NCI-H1105 (cell line): ENCODE results near the gene HECW1.
"Not testable (repeated sequence)": the region's sequence is repeated elsewhere in the genome, so short reads cannot be mapped to it uniquely, and the experiment has no call there.

Experiments
- DNase-seq: peaks from one replicate; lab custom pipeline; 2025; lab: John Stamatoyannopoulos, UW

Gene HECW1

DNA sequence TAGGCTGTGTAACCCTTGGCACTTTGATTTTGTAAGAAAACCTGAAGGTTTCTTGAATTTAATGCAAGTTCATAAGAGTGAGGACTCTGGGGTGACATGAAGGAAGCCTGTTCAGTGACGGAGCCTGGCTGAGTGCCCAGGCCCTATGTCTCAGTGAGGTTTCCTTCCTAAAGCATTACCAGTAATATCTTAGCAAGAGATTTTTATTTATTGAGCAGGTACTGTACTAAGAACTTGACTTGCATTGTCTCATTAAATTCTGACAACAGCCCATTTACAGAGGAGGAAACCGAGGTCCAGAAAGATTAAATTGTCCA is 197.2 kb downstream of the HECW1 start:
- no peak for DNase-seq

DNA sequence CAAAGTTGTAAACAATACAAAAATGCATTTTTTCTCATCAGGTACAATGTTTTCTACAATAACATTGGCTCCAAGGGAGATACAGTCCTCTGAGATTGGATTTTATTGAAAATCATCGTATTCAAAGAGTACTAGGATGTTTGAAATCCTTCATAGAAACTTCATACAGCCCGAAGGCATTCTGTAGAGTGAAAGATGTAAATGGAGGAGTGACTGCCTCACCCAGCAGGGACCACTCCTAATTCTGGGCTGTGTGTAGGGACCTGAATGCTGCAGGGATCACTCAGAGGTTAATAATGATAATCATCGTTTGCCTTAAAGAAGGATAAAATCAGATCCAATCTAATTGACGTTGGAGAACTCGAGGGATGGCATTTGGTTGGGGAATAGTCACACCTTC is 198.6 kb downstream of the HECW1 start:
- no peak for DNase-seq

DNA sequence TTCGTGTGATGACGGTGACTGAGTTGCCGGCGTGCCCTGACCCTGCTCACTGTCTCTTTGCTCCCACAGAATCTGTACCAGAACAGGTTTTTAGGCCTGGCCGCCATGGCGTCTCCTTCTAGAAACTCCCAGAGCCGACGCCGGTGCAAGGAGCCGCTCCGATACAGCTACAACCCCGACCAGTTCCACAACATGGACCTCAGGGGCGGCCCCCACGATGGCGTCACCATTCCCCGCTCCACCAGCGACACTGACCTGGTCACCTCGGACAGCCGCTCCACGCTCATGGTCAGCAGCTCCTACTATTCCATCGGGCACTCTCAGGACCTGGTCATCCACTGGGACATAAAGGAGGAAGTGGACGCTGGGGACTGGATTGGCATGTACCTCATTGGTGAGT is 199.2 kb downstream of the HECW1 start:
- DNase-seq: no peak

DNA sequence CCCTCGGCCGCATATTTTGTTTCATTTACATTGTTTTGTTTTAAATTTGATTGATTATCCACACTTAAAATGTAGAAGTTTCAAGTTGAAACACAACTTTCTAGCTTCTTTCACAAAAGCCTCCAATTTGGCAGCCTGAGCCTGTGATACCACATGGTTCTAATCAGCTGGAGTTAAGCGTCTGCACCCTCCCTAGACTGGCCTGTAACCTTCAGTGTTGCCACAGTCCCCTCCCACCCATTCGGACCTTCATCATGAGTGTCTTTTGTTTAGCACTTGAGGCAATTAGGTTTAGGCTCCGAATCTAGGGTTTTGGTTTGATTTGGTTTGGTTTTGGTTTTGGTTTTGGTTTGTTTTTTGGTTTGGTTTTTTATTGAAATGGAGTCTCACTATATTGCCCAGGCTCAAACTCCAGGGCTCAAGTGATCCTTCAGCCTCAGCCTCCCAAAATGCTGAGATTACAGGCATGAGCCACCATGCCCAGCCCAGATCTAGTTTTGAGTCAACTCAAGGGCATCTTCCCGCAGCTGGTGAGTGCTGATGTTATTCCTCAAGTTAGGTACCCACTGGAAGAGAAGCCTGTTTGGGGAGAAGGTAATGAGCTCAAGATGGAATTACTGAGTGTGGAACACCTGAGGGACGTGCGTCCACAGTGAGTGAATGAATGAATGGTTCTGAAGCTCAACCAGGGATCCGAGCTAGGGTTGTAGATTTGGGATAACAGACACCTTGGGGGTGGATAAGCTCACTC is 201.4 kb downstream of the HECW1 start:
- DNase-seq: no peak

DNA sequence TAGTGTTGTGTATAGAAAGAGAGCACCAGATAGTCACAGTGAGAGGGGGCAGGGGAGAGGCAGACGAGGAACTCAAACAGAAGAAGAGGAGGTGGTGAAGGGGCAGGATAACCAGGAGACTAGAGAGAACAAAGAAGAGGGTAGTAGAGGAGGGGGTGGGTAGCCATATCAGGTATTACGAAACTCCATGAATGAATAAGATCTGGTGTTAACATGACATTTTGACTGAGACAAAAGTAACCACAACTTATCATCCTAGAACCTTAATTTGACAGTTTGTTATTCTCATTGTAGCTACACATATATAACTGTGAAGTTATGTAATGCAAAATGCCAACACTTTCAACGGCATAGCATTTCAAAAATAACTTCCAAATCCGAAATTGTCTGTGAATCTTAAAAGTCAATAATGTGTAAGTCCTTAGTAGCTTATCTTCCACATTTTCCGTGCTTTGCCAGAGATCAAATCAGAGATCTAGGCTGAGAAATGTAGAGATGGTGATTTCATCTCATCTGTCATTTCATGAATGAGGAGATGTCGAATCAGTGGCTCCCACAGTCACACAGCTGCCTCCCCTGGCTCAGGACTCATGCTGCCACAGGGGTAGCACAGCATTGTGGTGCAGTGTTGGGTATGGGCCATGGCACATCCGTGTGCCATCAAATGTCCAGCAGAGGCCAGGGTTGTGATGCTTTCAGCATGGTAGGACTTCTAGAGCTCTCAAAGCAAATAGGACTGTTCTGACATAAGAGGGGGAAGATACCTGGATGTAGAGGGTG is 202.1 kb downstream of the HECW1 start:
- no peak for DNase-seq

DNA sequence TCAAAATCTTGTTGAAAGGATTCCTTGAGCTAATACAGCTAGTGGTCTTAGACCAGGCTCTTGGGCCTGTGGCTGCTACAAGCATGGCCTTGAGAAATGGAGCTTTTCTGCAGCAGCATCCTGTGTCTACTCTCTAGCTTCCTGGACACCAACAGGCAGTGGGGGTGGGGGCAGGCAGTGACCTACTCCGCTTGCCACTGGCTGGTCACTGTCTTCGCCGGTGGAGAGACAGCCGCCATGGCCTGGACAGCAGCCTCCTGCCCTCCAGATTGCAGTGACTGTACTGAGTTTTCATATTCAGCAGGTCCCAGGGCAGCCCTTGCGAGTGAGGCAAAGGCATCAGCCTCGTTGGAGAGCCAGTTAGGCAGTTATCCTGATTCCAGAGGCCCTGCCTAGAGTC is 204.6 kb downstream of the HECW1 start:
- DNase-seq: no peak

DNA sequence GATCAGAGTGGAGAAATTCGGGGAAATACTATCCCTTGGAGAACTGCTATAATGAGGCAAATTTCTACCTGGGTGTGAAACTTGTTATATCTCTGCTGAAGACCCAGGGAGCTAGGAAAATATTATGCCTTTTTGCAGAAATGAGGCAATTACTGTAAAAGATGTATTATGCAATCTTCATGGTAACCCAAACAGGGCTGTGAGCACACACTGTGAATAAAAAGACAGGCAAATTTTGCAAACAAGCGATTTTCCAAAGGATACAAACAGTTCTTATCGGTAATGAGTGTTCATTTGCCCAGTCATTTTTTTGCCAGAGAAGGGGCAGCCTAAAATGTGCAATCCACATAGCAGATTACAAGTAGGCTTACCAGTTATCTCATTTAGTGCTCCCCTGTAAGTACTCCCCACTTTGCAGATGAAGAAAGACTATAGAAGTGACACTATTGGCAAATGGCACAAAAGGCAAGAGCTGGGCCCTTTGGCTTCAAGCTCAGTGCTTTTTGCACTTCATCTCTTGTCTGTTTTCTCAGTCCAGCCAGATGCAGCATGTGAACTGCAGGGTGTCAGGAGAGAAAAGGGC is 205.8 kb downstream of the HECW1 start:
- DNase-seq: no peak

DNA sequence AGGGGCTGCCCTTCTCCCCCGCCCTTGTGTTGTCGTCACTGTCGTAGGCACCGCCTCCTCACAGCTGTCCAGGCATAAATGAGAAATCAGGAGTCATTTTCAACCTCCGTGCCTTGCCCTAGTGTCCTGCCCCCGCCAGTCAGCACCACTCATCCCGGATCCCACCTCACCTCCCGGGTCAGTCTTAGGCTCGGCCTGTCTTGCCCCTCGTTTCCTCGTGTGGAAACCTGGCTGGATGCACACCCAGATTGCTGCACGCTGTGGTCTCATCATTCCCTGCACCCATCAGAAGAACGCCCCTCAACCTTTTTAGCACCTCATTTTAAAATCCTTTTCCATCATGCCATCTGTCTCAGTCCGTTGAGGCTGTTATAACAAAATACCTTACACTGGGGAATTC is 213.1 kb downstream of the HECW1 start:
- no peak for DNase-seq

DNA sequence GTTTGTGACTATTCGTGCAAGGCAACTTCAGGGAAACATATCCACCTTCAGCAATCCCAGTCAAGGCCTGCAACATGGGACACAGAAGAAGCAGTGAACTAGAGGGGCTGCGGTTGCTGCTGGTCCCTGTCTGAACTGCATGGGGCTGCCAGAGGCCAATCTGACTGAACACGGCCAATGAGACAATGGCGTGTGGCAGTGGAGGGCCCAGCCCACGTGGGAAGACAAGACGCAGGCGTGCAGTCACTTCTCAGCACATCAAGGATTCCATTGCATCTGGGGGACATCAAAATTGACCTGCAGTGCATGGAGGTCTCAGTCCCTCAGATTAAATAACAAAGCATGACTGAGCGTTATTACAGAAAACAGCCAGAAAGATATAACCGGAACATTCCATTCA is 215.9 kb downstream of the HECW1 start:
- DNase-seq: no peak

DNA sequence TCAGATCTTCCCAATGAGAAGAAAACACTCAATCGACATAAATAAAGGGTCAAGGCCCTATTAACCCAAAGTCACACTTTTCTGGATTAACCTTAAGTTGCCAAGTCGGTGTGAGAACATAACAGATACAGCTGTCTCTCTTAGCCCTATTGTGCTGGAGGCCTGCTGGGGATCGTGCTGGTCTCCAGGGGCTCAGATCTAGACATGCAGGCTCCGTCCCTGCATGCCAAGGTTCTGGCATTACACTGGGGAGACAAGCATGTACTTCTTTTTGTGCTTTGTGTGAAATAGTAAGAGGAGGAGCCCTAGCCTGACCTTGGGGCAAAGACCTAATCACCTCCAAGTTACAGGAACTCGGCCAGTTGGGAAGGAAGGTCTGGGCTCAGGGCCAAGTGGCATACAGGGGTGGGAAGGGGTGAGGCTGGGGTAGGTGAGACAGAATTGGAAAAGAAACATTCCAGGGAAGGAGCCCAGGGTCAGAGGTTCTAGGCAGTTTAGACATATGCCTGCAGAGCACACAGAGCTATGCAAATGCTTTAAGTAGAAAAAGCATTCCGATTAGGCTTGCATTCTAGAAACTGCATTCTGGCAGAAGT is 216.4 kb downstream of the HECW1 start:
- no peak for DNase-seq

DNA sequence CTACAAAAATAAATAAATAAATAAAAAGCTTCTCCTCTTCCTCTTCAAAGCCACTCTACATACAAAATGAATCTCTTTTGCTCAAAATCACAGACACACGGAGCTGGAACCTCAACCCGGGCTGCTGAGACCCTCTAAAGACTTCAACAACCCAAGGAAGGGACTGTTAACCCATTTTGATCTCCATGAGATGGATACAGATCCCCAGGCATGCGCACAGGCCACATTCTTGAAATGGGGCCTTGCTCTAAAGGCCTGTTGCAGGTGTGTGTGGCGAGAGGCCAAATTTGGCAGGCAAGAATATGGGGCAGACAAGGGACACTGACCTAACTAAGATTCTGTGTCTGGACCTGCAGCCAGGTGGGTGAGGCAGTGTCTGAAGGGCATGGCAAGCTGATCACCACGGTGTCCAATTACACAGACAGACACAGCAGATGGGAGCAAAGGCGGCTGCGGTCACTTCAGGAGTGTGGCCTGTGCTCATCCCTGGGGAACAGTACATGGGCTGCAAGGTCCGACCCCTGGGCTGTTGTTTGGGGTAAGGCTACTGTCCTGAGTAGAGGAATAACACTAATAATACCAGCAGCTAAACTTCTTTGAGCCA is 219.8 kb downstream of the HECW1 start:
- DNase-seq: no peak

DNA sequence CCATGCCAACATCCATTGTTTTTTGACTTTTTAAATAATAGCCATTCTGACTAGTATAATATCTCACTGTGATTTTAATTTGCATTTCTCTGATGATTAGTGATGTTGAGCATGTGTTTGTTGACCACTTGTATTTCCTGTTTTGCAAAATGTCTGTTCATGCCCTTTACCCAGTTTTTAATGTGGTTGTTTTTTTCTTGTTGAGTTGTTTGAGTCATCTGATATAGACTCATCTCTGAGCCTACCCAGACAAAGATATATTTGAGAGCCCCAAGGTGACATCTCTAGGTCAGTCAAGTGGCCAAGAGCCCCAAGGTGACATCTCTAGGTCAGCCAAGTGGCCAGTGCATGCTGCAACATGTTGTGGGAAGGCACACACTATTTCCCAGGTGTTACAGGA is 224.7 kb downstream of the HECW1 start:
- no peak for DNase-seq

DNA sequence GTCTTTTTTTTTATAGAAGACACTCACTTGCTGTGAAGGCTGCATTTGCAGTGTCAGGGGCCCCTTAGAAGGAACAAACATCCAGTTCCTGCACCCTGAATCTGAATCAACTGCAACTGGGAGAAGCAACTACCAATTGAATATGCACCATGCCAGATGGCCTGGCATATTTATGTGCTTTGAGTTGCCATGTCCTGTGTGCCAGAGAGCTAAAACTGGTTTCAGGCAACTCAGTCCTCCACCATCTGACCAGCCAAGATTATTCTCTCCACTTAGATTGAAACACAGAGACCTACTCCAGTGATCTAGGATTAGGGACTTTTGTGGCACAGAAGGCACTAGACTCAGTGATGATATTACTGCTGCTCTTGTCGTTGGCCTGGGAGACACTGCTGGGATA is 225.4 kb downstream of the HECW1 start:
- DNase-seq: no peak

DNA sequence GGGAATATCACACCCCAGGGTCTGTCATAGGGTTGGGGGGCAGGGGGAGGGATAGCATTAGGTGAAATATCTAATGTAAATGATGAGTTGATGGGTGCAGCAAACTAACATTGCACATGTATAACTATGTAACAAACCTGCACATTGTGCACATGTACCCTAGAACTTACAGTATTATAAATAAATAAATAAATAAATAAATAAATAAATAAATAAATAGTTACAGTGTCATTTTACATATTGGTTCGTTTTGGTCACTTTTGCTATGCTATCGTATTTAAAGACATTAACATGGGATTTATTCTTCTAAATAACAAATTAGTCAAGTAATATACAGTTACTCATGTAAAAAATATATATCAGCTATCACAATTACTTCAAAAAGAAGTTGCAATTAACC is 228.7 kb downstream of the HECW1 start:
- DNase-seq: no peak

DNA sequence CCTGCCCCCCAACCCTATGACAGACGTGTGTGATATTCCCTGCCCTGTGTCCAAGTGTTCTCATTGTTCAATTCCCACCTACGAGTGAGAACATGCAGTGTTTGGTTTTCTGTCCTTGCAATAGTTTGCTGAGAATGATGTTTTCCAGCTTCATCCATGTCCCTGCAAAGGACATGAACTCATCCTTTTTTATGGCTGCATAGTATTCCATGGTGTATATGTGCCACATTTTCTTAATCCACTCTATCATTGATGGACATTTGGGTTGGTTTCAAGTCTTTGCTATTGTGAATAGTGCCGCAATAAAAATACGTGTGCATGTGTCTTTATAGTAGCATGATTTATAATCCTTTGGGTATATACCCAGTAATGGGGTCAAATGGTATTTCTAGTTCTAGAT is 231.0 kb downstream of the HECW1 start:
- not testable (repeated sequence) for DNase-seq

DNA sequence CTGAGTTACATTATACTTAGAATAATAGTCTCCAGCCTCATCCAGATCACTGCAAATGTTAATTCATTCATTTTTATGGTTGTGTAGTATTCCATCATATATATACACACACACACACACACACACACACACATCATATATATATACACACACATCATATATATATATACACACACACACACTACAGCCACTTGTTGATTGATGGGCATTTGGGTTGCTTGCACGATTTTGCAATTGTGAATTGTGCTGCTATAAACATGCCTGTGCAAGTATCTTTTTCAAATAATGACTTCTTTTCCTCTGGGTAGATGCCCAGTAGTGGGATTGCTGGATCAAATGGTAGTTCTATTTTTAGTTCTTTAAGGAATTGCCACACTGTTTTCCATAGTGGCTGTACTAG is 233.2 kb downstream of the HECW1 start:
- DNase-seq: not testable (repeated sequence)

DNA sequence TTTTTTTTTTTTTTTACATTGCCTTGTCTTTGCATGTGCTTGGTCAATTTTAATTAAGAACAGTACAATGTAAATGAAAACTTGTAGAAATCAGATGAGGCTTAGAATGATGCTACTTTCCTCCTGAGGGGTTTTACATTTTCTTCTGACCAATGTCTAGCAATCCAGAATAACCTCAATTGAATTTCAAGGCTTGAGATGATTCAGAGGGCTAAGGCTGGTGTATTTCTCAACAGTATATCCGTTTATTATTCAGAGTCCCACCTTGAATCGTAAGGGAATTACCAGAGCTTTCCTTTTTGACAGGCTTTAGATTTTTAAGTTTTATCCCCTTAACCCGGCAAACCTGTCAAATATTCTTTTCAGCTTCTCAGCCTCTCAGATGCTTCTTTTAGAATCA is 239.2 kb downstream of the HECW1 start:
- no peak for DNase-seq

DNA sequence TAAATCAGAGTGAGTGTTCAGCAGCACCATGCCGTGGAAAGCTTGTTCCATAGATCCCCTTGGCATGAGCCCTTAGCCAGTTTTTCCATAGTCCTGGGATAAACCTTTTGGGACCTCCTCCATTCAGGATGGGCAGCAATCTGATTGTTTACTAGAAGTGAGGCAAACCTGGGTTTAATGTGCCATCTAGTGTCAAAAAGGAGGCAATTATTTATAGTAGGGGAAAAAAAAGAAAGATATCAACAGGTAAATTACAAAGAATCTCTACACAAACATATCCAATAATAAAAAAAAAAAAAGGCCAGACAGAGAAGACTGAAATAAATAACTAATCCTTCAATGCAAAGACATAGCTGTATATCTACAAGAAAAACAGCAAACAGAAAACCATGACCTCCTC is 241.5 kb downstream of the HECW1 start:
- no peak for DNase-seq

DNA sequence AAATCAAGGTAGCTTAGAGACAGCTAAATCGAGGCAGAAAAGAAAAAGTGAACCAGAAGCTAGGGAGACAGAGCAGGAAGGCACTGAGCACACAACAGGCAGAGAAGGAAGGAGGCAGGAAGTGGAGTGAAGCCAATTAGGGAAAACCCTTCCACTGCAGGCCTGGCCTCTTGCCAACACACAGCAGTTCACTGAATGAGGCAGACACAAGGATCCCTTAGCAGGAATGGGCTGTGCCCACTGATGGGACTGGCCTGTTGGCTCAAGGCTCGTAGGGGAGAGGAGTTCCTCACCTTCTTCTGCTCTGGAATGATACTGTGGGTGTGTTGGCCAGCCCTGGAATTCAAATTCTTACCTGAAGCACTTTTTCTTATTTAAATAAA is 250.2 kb downstream of the HECW1 start:
- peak; percentile 61 for DNase-seq

DNA sequence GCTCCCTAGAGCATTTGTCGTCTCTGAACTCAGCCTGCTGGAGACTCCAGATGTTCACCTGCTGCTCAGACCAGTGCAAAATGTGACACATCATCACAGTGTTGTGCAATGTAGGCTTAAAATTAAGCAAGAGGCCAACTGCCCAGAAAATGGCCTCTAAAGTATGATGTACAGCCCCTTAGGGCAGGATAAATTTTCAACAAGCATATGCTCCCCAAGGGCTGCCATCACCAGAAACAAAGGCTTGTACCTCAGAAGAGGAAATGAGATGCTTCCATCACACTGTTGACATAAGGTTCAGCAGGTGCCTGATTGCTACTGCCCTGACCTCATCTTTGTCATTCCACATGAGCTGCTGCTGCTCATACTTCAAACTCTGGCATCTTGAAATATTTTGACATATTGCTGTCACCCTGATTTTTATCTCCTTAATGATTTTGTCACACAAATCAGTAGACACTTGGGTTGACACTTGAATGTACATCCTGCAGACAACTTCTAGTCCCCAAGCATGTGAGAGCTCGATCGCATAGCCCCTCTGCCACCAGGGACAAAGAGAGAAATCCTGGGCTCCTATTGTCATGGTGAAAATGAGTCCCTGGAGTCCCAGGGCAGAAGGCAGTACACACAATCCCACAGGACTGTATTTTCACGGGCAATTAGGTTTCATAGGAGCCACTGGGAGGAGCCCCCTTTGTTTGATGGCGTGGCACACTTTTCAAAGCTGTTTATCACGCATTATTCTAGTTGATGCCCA is 250.8 kb downstream of the HECW1 start:
- no peak for DNase-seq

DNA sequence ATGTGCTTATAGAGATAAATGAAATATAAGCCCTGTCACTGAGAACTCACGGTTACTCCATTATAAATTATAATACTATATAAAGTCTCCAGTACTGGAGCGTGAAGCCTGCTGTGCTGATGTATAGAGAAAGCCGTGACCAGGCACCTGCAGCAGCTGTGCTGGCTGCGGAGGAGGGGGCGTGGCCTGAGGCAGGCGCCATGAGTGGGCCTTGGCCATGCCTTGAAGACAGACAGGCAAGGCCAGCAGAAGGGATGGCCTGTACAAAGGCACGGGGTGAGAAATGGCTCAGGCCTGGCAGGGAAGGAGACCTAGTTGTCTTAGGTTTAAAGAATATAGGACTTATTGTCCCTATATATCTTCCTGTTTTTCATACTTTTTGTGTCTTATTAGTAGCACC is 251.9 kb downstream of the HECW1 start:
- DNase-seq: no peak
